ENCODE results near the gene NAV2. TPM values are rescaled to one million over a fixed set of nuclear protein-coding genes. Genes with fewer than 3 reads are reported as not detected.

NAV2 gene
- total and polyA plus RNA-seq, 2 experiments from 2014 or later: 26.0 to 45.0 TPM

GRCh38 chr11:19777039-19777376 is 64.4 kb downstream of the NAV2 start:
- H3K9me2 ChIP-seq (ENCODE audit: insufficient read depth): peaks cover 10% of the 10 kb centered on the region
- Mint-ChIP-seq H3K27me3 (ENCODE audit: insufficient read depth, low read depth, poor library complexity) (peaks cover 27% of the 10 kb centered on the region), H3K4me3 (peak overlapping the region; percentile 92), H3K27ac (peak overlapping the region; percentile 94; the same call in 1 of the 2 replicates), H3K9me3 (no peaks in the 10 kb centered on the region), H3K4me1 (peaks cover 77% of the 10 kb centered on the region), H3K36me3 (ENCODE audit: low read depth) (peaks cover 39% of the 10 kb centered on the region)
- ATAC-seq (peak; percentile 32), DNase-seq (ENCODE audit: low spot score) (no peak)
- TF ChIP-seq POLR2AphosphoS5 (IDR thresholded peaks at IDR 0.05; ENCODE audit: low read depth) (peak; percentile 13; the same call in 1 of the 2 replicates), JUNB (IDR thresholded peaks at IDR 0.05; ENCODE audit: unreplicated experiment) (no peak)
- H3K27me3 ChIP-seq (ENCODE audit: insufficient read depth): no peaks in the 10 kb centered on the region
- 0 out of 2 replicates have a peak, but pooled peaks cover 3% of the 10 kb centered on the region for H3F3A ChIP-seq (replicated peaks; ENCODE audit: low read depth)
- H3K79me2 ChIP-seq (replicated peaks; ENCODE audit: insufficient read depth): peaks cover 48% of the 10 kb centered on the region
- peak overlapping the region; percentile 81 for H3K27ac ChIP-seq (ENCODE audit: low read depth)
- peak overlapping the region; percentile 87 for H3K4me3 ChIP-seq
- H4K20me1 ChIP-seq (replicated peaks; ENCODE audit: insufficient read depth): no peaks in the 10 kb centered on the region; the same call in 1 of the 2 replicates
- H3K4me1 ChIP-seq (ENCODE audit: insufficient read depth): peaks cover 57% of the 10 kb centered on the region
- peak overlapping the region; percentile 93 for H3K4me2 ChIP-seq
- no peak overlapping the region for H2AFZ ChIP-seq
- no peaks in the 10 kb centered on the region for H3K36me3 ChIP-seq (ENCODE audit: insufficient read depth)

GRCh38 chr11:19777377-19778102 is 64.9 kb downstream of the NAV2 start:
- H3K4me3 ChIP-seq: peak overlapping the region; percentile 87
- H3K27me3 ChIP-seq (ENCODE audit: insufficient read depth): no peaks in the 10 kb centered on the region
- H3K4me3 Mint-ChIP-seq: peak overlapping the region; percentile 92
- H2AFZ ChIP-seq: peak overlapping the region; percentile 21; the same call in 1 of the 2 replicates
- peak overlapping the region; percentile 81 for H3K27ac ChIP-seq (ENCODE audit: low read depth)
- peaks cover 26% of the 10 kb centered on the region for H3K27me3 Mint-ChIP-seq (ENCODE audit: insufficient read depth, low read depth, poor library complexity)
- peaks cover 10% of the 10 kb centered on the region for H3K9me2 ChIP-seq (ENCODE audit: insufficient read depth)
- H3K4me1 Mint-ChIP-seq: peaks cover 75% of the 10 kb centered on the region
- peak; percentile 53 for ATAC-seq
- peaks cover 57% of the 10 kb centered on the region for H3K4me1 ChIP-seq (ENCODE audit: insufficient read depth)
- H3K27ac Mint-ChIP-seq: peak overlapping the region; percentile 94
- H3K36me3 Mint-ChIP-seq (ENCODE audit: low read depth): peaks cover 41% of the 10 kb centered on the region
- no peaks in the 10 kb centered on the region for H3K36me3 ChIP-seq (ENCODE audit: insufficient read depth)
- peak overlapping the region; percentile 93 for H3K4me2 ChIP-seq
- H3K9me3 Mint-ChIP-seq: no peaks in the 10 kb centered on the region
- peaks cover 53% of the 10 kb centered on the region for H3K79me2 ChIP-seq (replicated peaks; ENCODE audit: insufficient read depth)
- DNase-seq (ENCODE audit: low spot score): peak; percentile 75
- no peak for TF ChIP-seq NANOG (IDR thresholded peaks at IDR 0.05; ENCODE audit: borderline replicate concordance)
- TF ChIP-seq CREB1 (CRISPR knock-in tag; IDR thresholded peaks at IDR 0.05; ENCODE audit: low read depth): 0 out of 2 replicates have a peak, but pooled peaks have one; percentile 8
- H3F3A ChIP-seq (replicated peaks; ENCODE audit: low read depth): no peaks in the 10 kb centered on the region
- no peaks in the 10 kb centered on the region; the same call in 1 of the 2 replicates for H4K20me1 ChIP-seq (replicated peaks; ENCODE audit: insufficient read depth)

GRCh38 chr11:19779740-19780139 is 67.1 kb downstream of the NAV2 start:
- peak overlapping the region; percentile 15; the same call in 1 of the 2 replicates for H3K27ac ChIP-seq (ENCODE audit: low read depth)
- Mint-ChIP-seq H3K4me1 (peaks cover 64% of the 10 kb centered on the region), H3K36me3 (ENCODE audit: low read depth) (peaks cover 51% of the 10 kb centered on the region), H3K4me3 (peak overlapping the region; percentile 92), H3K9me3 (no peaks in the 10 kb centered on the region), H3K27me3 (ENCODE audit: insufficient read depth, low read depth, poor library complexity) (peaks cover 12% of the 10 kb centered on the region), H3K27ac (peak overlapping the region; percentile 10; the same call in 1 of the 2 replicates)
- no peaks in the 10 kb centered on the region for H3K27me3 ChIP-seq (ENCODE audit: insufficient read depth)
- H3K36me3 ChIP-seq (ENCODE audit: insufficient read depth): no peaks in the 10 kb centered on the region
- H2AFZ ChIP-seq: no peak overlapping the region
- peak overlapping the region; percentile 87 for H3K4me3 ChIP-seq
- H3K9me2 ChIP-seq (ENCODE audit: insufficient read depth): no peaks in the 10 kb centered on the region
- H3K79me2 ChIP-seq (replicated peaks; ENCODE audit: insufficient read depth): peaks cover 74% of the 10 kb centered on the region
- peak overlapping the region; percentile 93 for H3K4me2 ChIP-seq
- ATAC-seq: no peak
- DNase-seq (ENCODE audit: low spot score): no peak
- H3F3A ChIP-seq (replicated peaks; ENCODE audit: low read depth): no peaks in the 10 kb centered on the region
- peaks cover 51% of the 10 kb centered on the region for H3K4me1 ChIP-seq (ENCODE audit: insufficient read depth)
- H4K20me1 ChIP-seq (replicated peaks; ENCODE audit: insufficient read depth): peaks cover 7% of the 10 kb centered on the region; the same call in 1 of the 2 replicates
- TF ChIP-seq NANOG (IDR thresholded peaks at IDR 0.05; ENCODE audit: borderline replicate concordance) (no peak), CREB1 (CRISPR knock-in tag; IDR thresholded peaks at IDR 0.05; ENCODE audit: low read depth) (no peak), POLR2AphosphoS5 (IDR thresholded peaks at IDR 0.05; ENCODE audit: low read depth) (no peak), CTCF (conservative IDR thresholded peaks at IDR 0.05; ENCODE audit: low read depth in 2 of 2) (no peak), EZH2 (IDR thresholded peaks at IDR 0.05; ENCODE audit: low read depth, unreplicated experiment) (no peak), ETS1 (IDR thresholded peaks at IDR 0.05) (no peak), REST (IDR thresholded peaks at IDR 0.05; ENCODE audit: unreplicated experiment) (no peak), EZH2phosphoT487 (IDR thresholded peaks at IDR 0.05; ENCODE audit: unreplicated experiment) (no peak), ZNF114 (CRISPR knock-in tag; IDR thresholded peaks at IDR 0.05) (no peak), STAT1 (IDR thresholded peaks at IDR 0.05; ENCODE audit: unreplicated experiment) (no peak), ZNF331 (CRISPR knock-in tag; IDR thresholded peaks at IDR 0.05; ENCODE audit: low read depth) (no peak)

Measured in GM23338 (cell line).